HL-60/S4 treated with retinoic acid at 250 ng/mL for 4 days and 3 days (cell line): ENCODE data around the gene AFF1.

Experiments used
- in situ Hi-C: fragments of 300-500 bp; cut with MboI; formaldehyde crosslinking; loops from 2 replicates; pipeline ENCODE4 v1.7.0; 2022; ENCODE audit warnings: low sequenced_read_pairs

AFF1 gene

GRCh38 chr4:86948276-86948675 lies 13.5 kb downstream of the AFF1 start:
- in situ Hi-C loops, result no loop called here

- in situ Hi-C loops, result no loop called here
Measured at GRCh38 chr4:86950831-86951525, 16.2 kb downstream of the AFF1 start.

GRCh38 chr4:86955888-86956451 lies 21.2 kb downstream of the AFF1 start:
- in situ Hi-C loops, result no loop called here

- in situ Hi-C loops, result no loop called here
Measured at GRCh38 chr4:86957215-86957614, 22.4 kb downstream of the AFF1 start.

GRCh38 chr4:86959588-86960500 lies 25.0 kb downstream of the AFF1 start:
- in situ Hi-C loops, result no loop called here

- in situ Hi-C loops, result no loop called here
Measured at GRCh38 chr4:86960557-86960961, 25.7 kb downstream of the AFF1 start.

GRCh38 chr4:86961116-86961515 lies 26.3 kb downstream of the AFF1 start:
- in situ Hi-C loops, result no loop called here

- in situ Hi-C loops, result no loop called here
Measured at GRCh38 chr4:86961605-86962295, 26.9 kb downstream of the AFF1 start.

- in situ Hi-C loops, result no loop called here
Measured at GRCh38 chr4:86963697-86964096, 28.9 kb downstream of the AFF1 start.

- in situ Hi-C loops, result no loop called here
Measured at GRCh38 chr4:86965019-86965976, 30.5 kb downstream of the AFF1 start.

- in situ Hi-C loops, result no loop called here
Measured at GRCh38 chr4:86967073-86967472, 32.3 kb downstream of the AFF1 start.

GRCh38 chr4:86967798-86968197 lies 33.0 kb downstream of the AFF1 start:
- in situ Hi-C loops, result no loop called here

- in situ Hi-C loops, result no loop called here
Measured at GRCh38 chr4:86968547-86968946, 33.7 kb downstream of the AFF1 start.

GRCh38 chr4:86970447-86971354 lies 35.9 kb downstream of the AFF1 start:
- in situ Hi-C loops, result no loop called here

- in situ Hi-C loops, result no loop called here
Measured at GRCh38 chr4:86971355-86971683, 36.5 kb downstream of the AFF1 start.

GRCh38 chr4:86972997-86973396 lies 38.2 kb downstream of the AFF1 start:
- in situ Hi-C loops, result no loop called here

GRCh38 chr4:86973668-86974067 lies 38.9 kb downstream of the AFF1 start:
- in situ Hi-C loops, result no loop called here

- in situ Hi-C loops, result no loop called here
Measured at GRCh38 chr4:86974551-86974994, 39.8 kb downstream of the AFF1 start.

- in situ Hi-C loops, result no loop called here
Measured at GRCh38 chr4:86975927-86976326, 41.1 kb downstream of the AFF1 start.
